ENCODE data around the gene ATP6V1F.

GRCh38 chr7:128831178-128831993, 31.3 kb upstream of the ATP6V1F start:
- TF ChIP-seq CTCF (IDR thresholded peaks at IDR 0.05 in 8 of 11, conservative IDR thresholded peaks at IDR 0.05 in 3 of 11) (no peak), POLR2A (IDR thresholded peaks at IDR 0.05) (no peak)

Measured in spleen (tissue), 7 donors.